Posterior vena cava (tissue), 2 donors: ENCODE results near the gene HLA-DRA. TPM values are rescaled to one million over a fixed set of nuclear protein-coding genes. Genes with fewer than 3 reads are reported as not detected.
A peak's percentile ranks its signal among the peaks of the same experiment; 100 is the strongest.

ENCODE experiments used
- DNase-seq: peaks from one replicate; pipeline ENCODE4 v3.0.0-alpha.2; 2020; ENCODE audit warnings: low spot score
- intact Hi-C, 2 donors: fragments of 100-400 bp; cut with DNase I; formaldehyde crosslinking; loops; one replicate each; pipeline versions ENCODE4 v1.14.1 to v1.14.2; 2022 to 2023
- long read RNA-seq, 2 donors: library from polyadenylated mRNA; unstranded; transcript quantifications; one replicate each; pipeline ENCODE4 v2.0.0, GENCODE V29; 2020 to 2021
- total RNA-seq, 2 donors: library from RNA; stranded (reverse); fragmentation: NEBNext Ultra II Directional; extraction: Animal tissue kit (Norgen Biotek cat#: 25700); gene quantifications; one replicate each; pipeline ENCODE4 v1.2.1, GENCODE V29; 2021
- donor health status: DM: yes; HTN: yes; CAD: no.
- donor health status: DM: yes; HTN: yes; CAD: no.

Gene HLA-DRA
- 100 to 1,000 TPM; 101 to 225 TPM for total RNA-seq
- long read RNA-seq, donor 1, transcript HLA-DRA-202 (5 exons, 1,280 nt), result major isoform, 28 of 36 reads
- long read RNA-seq, donor 1, partial matches to known transcripts, result 8 of 36 reads
- long read RNA-seq, donor 1, other reads (novel, unspliced or antisense), result 0 of 36 reads
- long read RNA-seq, donor 2, transcript HLA-DRA-202 (5 exons, 1,280 nt), result major isoform, 122 of 129 reads
- long read RNA-seq, donor 2, partial matches to known transcripts, result 4 of 129 reads
- long read RNA-seq, donor 2, other reads (novel, unspliced or antisense), result 1 of 129 reads

DNA sequence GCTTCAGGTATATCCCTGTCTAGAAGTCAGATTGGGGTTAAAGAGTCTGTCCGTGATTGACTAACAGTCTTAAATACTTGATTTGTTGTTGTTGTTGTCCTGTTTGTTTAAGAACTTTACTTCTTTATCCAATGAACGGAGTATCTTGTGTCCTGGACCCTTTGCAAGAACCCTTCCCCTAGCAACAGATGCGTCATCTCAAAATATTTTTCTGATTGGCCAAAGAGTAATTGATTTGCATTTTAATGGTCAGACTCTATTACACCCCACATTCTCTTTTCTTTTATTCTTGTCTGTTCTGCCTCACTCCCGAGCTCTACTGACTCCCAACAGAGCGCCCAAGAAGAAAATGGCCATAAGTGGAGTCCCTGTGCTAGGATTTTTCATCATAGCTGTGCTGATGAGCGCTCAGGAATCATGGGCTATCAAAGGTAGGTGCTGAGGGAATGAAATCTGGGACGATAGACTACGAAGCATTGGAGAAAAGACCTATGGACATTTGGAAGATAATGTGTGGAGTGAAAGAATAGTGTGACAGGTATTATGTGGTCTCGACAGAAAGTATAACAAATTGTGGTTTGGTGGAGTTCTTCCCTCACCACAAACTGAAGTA lies at the start of gene HLA-DRA:
Gene HLA-DRA, plus strand, starts transcription at position 286 of the 613 bp plus-strand sequence. Its CDS starts 64 bp downstream, at position 350.
- intact Hi-C loops, result no loop called here
- DNase-seq, result no peak

DNA sequence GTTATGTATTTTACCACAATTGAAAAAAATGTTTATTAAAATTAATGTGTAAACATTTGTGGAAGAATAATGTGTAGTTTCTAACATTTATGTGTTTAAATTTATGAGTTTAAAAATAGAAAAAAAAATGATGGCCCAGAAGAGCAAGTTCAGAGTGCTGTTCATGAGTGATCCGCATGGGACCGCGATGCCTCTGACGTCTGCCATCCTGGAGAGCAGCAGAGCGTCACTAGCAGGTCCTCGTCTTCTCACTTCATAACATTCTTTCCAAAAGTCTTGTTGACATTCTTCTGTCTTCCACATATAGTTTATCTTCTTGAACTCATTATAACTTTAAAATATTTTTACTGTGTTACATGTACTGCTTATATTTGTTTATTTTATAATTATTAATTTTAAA lies 48.2 kb upstream of the HLA-DRA start:
- intact Hi-C loops, result loop anchor here in 1 of 2 donors (10.0 kb wide), 1 partner anchor 1213 kb away; no protein-coding TSS in a partner anchor
- DNase-seq, result no peak

DNA sequence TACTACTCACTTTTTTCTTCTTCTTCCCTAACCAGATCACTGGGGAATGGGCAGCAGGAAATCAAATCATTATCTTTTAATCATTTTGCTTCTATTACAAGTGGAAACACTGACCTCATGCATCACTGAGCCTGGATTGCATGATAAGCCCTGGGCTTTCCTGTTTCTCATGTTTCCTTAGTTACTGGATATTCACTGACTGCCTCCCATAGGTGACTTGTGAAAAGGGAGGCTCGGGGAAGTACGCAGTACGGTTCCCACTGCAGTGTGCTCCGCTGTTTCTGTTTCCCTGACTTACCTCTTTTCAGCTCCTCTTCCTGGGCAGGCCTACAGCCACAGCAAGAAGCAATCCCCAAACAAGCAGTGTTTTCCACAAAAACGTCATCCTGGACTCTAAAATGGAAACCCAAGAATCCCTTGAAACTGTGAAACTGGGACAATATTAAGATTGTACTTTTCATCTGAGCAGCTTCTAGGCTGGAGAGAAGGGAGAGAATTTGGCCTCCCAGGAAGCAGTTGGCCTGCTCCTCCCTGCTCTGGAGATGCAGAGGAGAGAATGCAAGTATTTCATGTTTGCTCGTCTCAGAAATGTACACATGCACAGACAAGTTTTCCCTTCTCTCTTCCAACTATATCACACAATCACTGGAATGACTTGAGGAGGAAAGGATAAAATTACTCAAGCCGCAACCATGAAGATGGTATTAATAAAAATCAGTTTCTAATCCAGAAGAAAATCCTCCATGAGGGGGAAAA lies 45.8 kb upstream of the HLA-DRA start:
- intact Hi-C loops, result loop anchor here in 1 of 2 donors (10.0 kb wide), 1 partner anchor 1211 kb away; no protein-coding TSS in a partner anchor
- no peak for DNase-seq

DNA sequence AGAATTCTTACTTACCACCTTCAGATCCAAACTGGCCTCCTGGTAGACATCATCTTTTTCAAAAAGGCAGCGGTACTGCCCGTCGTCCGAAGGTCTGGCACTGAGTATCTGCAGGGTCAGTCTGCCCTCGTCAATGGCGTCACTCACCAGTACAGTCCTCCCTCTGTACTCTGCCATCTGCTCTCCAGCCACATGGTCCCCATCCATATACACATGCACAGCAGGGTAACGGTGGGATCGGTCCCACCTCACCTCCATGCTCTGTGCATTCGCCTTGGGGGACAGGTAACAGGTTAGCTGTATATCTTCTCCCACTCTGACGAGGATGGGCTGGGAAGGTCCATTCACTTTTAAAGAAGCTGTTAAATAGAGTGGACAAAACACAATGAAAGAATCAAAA lies 43.7 kb upstream of the HLA-DRA start:
- intact Hi-C loops, result loop anchor here in 1 of 2 donors (10.0 kb wide), 1 partner anchor 1209 kb away; no protein-coding TSS in a partner anchor
- no peak for DNase-seq

DNA sequence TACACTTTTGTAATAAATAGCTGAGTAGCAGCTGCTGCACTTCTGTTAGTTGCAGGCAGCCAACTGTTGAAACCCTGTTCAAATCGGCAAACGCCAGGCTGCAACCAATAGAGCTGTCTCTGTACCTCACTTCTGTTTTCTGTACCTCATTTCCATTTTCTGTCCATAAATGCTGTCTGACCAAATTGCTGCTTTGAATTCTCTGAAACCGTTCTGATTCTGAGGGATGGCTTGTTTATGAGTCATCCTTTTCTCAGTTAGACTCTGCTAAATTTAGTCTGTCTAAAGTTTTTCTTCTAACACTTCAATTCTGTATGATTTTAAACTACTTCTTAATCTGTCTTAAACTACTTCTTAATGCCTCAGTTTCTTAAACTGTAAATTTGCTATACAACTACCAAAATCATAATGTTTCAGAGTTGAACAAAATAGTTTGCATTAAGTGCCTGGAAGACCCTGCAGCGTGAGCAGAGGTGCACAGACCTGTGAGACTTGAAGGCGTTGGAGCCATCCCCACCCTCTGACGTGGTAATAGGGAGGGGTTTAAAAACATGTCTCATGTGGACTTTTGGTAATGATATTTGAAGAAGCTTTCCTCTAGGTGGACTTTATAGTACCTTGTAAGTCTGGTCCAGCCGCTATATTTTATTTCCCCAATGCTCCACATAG lies 42.3 kb upstream of the HLA-DRA start:
- intact Hi-C loops, result loop anchor here in 1 of 2 donors (10.0 kb wide), 1 partner anchor 1207 kb away; no protein-coding TSS in a partner anchor
- no peak for DNase-seq

DNA sequence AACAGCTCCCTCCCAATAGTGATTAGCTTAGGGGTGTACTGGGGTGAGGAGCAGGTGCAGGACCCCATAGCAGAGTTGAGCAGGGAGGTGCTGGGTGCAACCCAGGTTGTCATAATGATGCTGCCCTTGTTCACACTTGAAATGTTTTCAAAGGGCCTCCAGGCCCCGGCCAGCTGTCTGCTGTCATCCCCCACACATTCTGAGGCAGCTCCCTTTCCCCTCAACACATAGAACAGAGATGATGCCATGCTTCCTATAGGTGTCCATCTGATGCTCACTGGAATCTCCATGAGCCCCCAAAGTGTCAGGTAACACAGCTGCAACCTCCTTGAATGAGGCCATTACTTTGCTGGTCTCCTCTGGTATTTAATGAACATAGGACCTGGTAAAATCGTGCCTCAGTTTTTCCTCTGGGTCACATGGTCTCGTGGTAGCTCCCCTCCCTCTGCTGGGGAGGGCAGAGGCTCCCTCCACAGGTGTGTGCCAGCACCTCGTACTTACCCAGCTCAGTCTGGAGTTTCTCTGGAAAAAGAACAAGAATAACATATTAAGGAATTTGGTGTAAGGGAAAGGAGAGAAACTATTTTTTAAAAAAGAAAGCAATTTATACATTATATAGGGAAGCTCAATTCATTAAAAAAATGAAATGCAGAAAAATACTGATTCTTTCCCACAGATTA lies 38.3 kb upstream of the HLA-DRA start:
- intact Hi-C loops, result no loop called here
- DNase-seq, result no peak

DNA sequence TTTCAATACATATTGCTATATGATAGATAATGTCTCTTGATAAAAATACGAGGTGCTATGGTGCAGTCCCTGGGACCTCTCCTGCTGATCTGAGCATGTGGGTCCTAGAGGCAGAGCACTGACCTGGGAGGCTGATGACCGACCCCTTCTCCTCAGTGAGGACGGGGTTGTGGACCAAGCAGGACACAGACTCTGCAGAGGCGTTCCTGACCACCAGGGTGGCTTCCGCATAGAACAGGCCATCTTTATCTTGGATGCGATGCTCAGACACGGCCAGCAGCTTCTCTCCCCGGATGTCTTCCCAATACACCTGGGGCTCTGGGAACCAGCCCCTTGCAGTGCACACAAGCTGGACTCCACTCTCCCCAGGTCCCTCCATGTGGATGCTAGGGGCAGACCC lies 36.9 kb upstream of the HLA-DRA start:
- no peak for DNase-seq
- intact Hi-C loops, result no loop called here

DNA sequence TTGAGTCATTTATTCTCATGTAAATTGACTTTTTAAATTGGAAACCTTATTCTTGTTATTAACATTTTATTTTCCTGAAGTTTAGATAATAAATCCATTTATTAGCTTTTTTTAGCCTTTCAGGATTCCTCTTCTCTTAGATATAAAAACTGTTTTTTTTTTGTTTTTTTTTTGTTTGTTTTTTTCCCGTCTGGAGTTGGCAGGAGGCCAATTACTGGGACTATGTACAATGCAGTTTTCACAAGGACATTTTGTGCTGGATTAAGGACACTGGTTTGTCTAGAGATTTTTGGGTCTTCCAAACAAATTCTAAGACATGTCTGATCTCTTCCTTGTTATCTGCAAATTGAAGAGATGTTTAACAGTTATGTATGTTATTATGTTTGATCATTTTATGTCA lies 34.0 kb upstream of the HLA-DRA start:
- intact Hi-C loops, result no loop called here
- no peak for DNase-seq

DNA sequence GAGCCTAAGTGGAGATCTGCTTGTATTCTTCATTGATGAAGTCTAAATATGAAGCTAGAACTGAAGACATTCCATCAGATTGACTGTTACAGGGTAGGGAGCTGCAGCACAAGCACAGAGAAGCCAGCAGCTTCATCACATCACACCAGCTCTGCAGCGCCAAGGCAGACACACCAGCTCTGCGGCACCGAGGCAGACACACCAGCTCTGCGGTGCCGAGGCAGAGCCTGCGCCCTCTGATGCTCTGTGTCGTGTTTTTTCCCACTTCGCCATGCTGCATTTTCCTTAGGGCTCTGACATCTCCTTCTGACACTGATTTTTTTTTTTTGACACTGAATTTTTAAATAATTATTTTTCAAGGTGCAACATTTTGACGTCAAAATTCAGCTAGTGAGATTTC lies 33.5 kb upstream of the HLA-DRA start:
- intact Hi-C loops, result no loop called here
- DNase-seq, result no peak

DNA sequence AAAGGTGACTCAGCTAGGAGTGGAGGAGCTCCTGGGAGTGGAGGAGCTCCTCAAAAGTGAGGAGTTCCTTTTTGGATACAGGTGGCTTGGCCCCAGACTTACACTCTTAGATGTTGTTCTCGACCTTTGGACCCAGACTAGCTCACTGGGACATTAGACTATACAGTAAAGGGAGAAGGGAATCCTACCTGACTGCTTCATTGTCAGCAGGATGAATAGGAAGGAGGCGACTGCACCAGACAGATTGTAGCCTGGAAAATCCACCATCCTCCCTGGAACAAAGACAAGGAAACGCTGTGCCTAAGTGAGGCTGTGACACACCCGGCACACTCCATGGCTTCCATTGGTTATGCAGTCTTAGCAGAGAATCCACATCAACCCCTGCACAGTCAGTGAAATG lies 32.8 kb upstream of the HLA-DRA start, which contains the start of gene BTNL2:
Gene BTNL2, minus strand, starts transcription at position 325 of the 400 bp plus-strand sequence. Its CDS starts 58 bp downstream, at position 267.
- DNase-seq, result no peak
- intact Hi-C loops, result no loop called here

DNA sequence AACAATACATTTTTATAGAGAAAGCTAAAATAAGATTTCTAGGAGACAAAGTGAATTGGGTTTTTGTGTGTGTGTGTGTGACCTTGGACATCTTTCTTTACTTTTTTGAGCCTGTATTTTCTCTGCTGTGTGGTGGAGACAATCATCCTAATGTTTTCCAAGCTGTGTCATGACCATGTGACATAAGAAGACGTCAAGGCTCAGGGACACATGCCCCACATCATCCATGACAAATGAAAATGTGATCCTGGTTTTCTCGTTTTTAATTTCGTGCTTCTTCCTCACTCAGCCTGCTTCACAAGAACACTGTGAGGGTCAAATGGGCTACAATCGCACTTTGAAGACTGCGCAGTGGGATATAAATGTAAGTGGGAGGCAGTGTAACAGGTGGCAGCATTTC lies 28.8 kb upstream of the HLA-DRA start:
- DNase-seq, result no peak
- intact Hi-C loops, result loop anchor here (5.0 to 10.0 kb wide), 3 partner anchors 294 to 386 kb away; no protein-coding TSS in a partner anchor

DNA sequence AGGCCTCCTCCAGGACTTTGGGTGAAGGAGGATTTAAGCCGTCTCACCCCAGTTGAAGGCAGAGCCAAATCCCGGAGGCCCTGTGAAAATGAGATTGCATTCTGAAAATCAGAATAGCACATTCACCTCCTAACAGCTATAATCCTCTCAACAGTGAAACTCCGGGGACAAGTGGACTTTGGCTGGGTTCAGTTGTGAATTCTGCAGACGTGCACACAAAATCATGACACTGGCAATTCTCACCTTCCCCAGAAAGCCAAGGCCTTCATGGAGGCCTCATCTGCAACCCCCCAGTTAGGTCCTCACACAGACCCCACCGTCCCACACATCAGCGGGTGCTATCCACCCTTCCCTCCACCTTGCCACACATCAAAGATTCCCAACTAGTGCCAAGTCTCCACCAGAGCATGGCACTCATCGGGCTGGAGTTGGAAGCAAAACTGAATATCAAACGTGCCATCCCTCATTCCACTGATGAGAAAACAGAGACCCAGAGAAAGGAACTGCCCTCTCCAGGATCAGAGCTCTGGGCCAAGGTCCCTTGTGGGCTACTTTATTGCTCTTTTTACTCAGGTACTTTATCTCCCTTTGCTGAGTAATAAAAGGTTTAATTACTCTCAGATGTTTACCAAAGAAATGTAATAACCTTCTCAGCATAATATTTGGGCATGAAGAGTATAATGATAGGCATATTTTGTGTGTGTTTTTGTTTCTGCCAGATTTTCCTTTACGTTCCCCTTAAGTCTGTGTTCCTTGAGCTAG lies 27.9 kb upstream of the HLA-DRA start:
- intact Hi-C loops, result loop anchor here (5.0 to 10.0 kb wide), 3 partner anchors 293 to 386 kb away; no protein-coding TSS in a partner anchor
- no peak for DNase-seq

DNA sequence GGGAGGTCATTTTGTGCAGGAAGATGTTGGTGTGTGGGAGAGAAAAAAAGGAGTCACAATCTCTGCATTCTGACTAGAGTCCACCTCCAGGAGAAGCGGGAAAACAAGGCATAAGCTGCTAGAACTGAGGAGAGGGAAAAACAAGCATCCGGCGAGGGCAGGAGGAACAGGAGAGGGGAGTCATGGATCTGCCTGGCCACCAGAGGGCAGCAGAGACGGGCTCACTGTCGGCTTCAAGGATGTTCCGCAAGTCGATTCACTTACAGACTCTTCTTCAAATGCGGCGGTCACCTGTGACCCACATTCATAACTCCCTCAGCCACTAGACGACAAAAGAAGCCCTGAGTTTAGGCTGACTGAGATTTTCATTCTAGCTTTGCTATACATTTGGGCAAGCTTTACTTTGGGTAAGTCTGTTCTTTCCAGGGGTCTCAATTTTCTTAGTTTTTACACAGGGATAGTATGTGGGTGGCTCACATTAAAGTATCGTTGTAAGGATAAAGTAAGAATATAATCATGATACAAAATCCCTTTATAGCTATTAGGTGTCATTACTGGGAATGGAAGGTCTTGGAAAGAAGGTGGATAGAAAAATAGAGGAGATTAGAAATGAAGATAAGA lies 26.1 kb upstream of the HLA-DRA start:
- DNase-seq, result peak; percentile 92
- intact Hi-C loops, result loop anchor here (5.0 to 10.0 kb wide), 3 partner anchors 291 to 384 kb away; no protein-coding TSS in a partner anchor

DNA sequence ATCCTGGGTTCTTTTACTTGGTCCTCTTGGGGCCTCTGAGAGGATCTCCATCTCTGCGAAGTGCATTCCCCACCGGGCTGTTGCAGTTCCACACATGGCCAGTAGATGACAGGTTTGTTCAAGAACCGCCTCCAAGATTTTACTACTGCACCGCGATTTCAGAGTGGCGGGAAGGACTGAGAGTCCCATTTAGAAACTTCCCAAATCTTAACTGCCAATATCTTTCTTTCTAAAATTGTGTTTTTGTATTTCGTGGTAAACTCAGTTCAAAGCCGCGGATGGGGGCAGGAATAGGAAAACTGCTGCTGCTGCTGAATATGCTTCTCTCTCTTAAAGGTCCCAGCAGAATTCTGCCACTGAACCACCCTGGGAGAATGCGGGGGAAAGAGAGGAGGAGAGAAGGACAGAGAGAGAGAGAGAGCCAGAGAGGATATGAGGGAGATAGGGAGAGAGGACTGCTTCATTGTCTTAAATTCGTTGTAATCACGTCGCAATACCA lies 24.1 kb upstream of the HLA-DRA start:
- intact Hi-C loops, result loop anchor here (5.0 to 10.0 kb wide), 3 partner anchors 287 to 379 kb away; no protein-coding TSS in a partner anchor
- DNase-seq, result peak; percentile 89

DNA sequence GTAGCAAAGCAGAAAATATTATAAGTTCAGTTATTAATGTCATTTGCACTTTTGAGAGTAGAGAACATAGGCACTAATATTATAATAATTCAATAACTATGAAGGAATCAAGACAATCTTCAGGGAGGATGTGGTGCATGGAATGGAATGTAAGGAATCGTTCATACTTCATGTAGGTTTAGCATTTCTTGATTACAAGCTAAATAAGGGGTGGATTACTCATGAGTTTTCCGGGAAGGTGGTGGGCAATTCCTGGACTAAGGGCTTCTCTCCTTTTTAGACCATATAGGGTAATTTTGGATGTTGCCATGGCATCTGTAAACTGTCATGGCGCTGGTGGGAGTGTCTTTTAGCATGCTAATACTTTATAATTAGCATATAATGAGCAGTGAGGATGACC lies 23.7 kb upstream of the HLA-DRA start:
- intact Hi-C loops, result loop anchor here (5.0 to 10.0 kb wide), 3 partner anchors 286 to 379 kb away; no protein-coding TSS in a partner anchor
- no peak for DNase-seq

DNA sequence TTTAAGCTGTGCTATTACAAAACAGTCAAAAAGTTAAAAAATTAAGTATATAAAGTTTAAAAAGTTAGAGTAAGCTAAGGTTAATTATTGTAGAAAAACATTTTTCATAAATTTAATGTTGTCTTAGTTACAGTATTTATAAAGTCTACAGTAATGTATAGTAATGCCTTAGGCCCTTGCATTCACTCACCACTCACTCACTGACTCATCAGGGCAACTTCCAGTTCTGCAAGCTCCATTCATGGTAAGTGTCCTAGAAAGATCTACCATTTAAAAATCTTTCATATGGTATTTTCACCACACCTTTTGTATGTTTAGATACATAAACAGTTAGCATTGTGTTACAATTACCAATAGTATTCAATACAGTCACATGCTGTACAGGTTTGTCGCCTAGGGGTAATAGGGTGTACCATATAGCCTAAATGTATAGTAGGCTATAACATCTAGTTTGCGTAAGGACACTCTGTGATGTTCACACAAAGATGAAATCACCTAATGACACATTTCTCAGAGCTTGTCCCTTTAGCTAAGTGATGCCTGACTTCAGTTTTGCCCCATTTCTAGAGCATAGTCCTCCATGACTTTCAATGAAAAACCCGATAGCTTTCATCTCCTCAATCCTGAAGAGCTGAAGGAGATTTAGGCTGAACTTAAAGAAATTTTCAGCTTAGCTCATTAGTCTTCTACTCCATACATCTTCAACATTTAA lies 14.9 kb upstream of the HLA-DRA start:
- intact Hi-C loops, result no loop called here
- DNase-seq, result no peak

DNA sequence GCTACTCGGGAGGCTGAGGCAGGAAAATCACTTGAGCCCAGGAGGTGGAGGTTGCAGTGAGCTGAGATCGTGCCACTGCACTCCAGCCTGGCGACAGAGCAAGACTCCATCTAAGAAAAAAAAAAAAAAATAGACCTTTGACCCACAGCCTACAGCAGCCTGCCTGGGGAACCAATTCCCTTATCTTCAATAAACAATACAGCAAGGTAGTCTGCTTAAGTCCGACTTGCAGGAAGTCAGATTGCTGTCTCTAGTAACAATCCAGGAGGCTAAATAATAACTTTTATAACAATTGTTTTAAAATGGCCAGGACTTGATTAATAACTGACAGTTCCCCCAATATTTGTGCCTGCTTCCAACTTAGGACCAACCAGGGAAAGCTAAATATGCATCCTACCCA lies 13.3 kb upstream of the HLA-DRA start:
- intact Hi-C loops, result no loop called here

More for the DNA sequence above, 13.3 kb upstream of the HLA-DRA start:
- DNase-seq, result no peak
